Transverse colon (tissue), 4 donors: ENCODE measurements around the gene ZFP57. TPM values are rescaled to one million over a fixed set of nuclear protein-coding genes. Genes with fewer than 3 reads are reported as not detected.

ENCODE experiments used
- DNase-seq: peaks from one replicate; pipeline ENCODE4 v3.0.0-alpha.2; 2019
- H3K27ac ChIP-seq, 4 donors: fragments of 200-600 bp; sonication (generic); 2 replicates each; pipeline ENCODE4 v1.5.1; 2016 to 2018; ENCODE audit warnings: inconsistent platforms in 4 of 4
- H3K27me3 ChIP-seq: fragments of 200-600 bp; sonication (generic); 2 replicates; pipeline ENCODE4 v1.5.1; 2017; ENCODE audit warnings: inconsistent platforms
- H3K36me3 ChIP-seq, 4 donors: fragments of 200-600 bp; sonication (generic); 2 replicates each; pipeline ENCODE4 v1.5.1; 2017 to 2019; ENCODE audit warnings: inconsistent platforms in 4 of 4
- H3K4me1 ChIP-seq, 4 donors: fragments of 200-600 bp; sonication (generic); 2 replicates each; pipeline ENCODE4 v1.5.1; 2017 to 2020; ENCODE audit warnings: inconsistent platforms in 4 of 4
- H3K4me3 ChIP-seq, 4 donors: fragments of 200-600 bp; sonication (generic); 1 replicate in 1 of 4; 2 replicates in 3 of 4; pipeline versions ENCODE4 v1.5.1 to v1.6.1; 2017 to 2019; ENCODE audit warnings: inconsistent platforms in 4 of 4
- H3K9me3 ChIP-seq, 2 donors: fragments of 200-600 bp; sonication (generic); 2 replicates each; pipeline ENCODE4 v1.5.1; 2017 to 2019; ENCODE audit warnings: inconsistent platforms in 2 of 2
- CTCF ChIP-seq, 5 experiments: fragments of 200-600 bp in 3 of 5; fragments of 450-650 bp in 2 of 5; sonication (generic) in 3 of 5; IDR thresholded peaks; 1 replicate in 2 of 5; 2 replicates in 3 of 5; pipeline ENCODE4 v1.5.1; 2016 to 2017; ENCODE audit warnings: antibody characterized with exemption in 5 of 5, inconsistent platforms in 3 of 5, mild to moderate bottlenecking in 2 of 5, moderate library complexity in 1 of 5
- EP300 ChIP-seq: sonication (generic); formaldehyde crosslinking; IDR thresholded peaks from one replicate; pipeline ENCODE4 v1.6.1; 2017; ENCODE audit warnings: antibody characterized with exemption, low read depth
- POLR2A ChIP-seq: fragments of 450-650 bp; IDR thresholded peaks from one replicate; pipeline ENCODE4 v1.6.1; 2016; ENCODE audit warnings: antibody characterized with exemption, mild to moderate bottlenecking, moderate library complexity
- POLR2AphosphoS5 ChIP-seq, 3 donors: sonication (generic); formaldehyde crosslinking; IDR thresholded peaks; one replicate each; pipeline ENCODE4 v1.6.1; 2016; ENCODE audit warnings: antibody characterized with exemption in 3 of 3
- WGBS, 2 donors: methylation state at CpG; one replicate each; pipeline ENCODE4 v1.1.5; 2018; ENCODE audit warnings: low coverage in 1 of 2; 5-methylcytosine and 5-hydroxymethylcytosine counted together
- in situ Hi-C, 4 donors: fragments of 200-750 bp; cut with MboI; loops; one replicate each; pipeline versions ENCODE4 v1.15.0 to v1.15.1; 2017; ENCODE audit warnings: low sequenced_read_pairs in 3 of 4, low pct_ligation_motif_present in 1 of 4, low pct_unique_long_range_greater_than_20kb in 1 of 4
- intact Hi-C: fragments of 100-400 bp; cut with DNase I; formaldehyde crosslinking; loops from one replicate; pipeline ENCODE4 v1.15.1; 2023; ENCODE audit warnings: low total_unique reads
- total RNA-seq, 4 donors: library from RNA; depleted of rRNA; stranded (reverse); fragments of >200 nt; gene quantifications; one replicate each; pipeline ENCODE4 v1.1.0, GENCODE V29; 2016

ZFP57 gene
- total RNA-seq, 4 donors from 2014 or later = 0.27 TPM; not detected in 3

GRCh38 chr6:29631860-29632731 is 48.9 kb downstream of the ZFP57 start:
- Histone ChIP-seq H3K27me3 (peaks cover 34% of the 10 kb centered on the region), H3K4me3 (peak overlapping the region; percentile 25 to 96 (median 75)), H3K36me3 (no peaks in the 10 kb centered on the region), H3K9me3 (no peaks in the 10 kb centered on the region), H3K4me1 (peaks cover 5 to 41% (median 29%) of the 10 kb centered on the region in 4 donors), H3K27ac (peak overlapping the region; percentile 76 to 88 (median 80))
- DNase-seq = peak; percentile 69
- 4 to 13% methylated on average over 5 to 26 of the region's 53 CpGs for WGBS, 2 donors
- intact Hi-C loops (no loop called here), in situ Hi-C loops (no loop called here)
- TF ChIP-seq POLR2A = no peak
- TF ChIP-seq CTCF (IDR thresholded peaks at IDR 0.05) = no peak
- no peak for TF ChIP-seq POLR2AphosphoS5 (IDR thresholded peaks at IDR 0.05)
- no peak for TF ChIP-seq EP300

GRCh38 chr6:29631209-29631810 is 49.6 kb downstream of the ZFP57 start:
- in situ Hi-C loops (no loop called here), intact Hi-C loops (no loop called here)
- TF ChIP-seq POLR2AphosphoS5 (IDR thresholded peaks at IDR 0.05) = no peak
- no peak for TF ChIP-seq EP300
- no peak for TF ChIP-seq CTCF (IDR thresholded peaks at IDR 0.05)
- TF ChIP-seq POLR2A = no peak
- no peak for DNase-seq
- 74 to 100% methylated on average over 1 to 14 of the region's 14 CpGs for WGBS, 2 donors
- no peak overlapping the region for H3K4me3 ChIP-seq
- peaks cover 34% of the 10 kb centered on the region for H3K27me3 ChIP-seq
- no peaks in the 10 kb centered on the region for H3K9me3 ChIP-seq
- H3K27ac ChIP-seq = no peak overlapping the region
- H3K4me1 ChIP-seq = peaks cover 5 to 41% (median 29%) of the 10 kb centered on the region in 4 donors
- no peaks in the 10 kb centered on the region for H3K36me3 ChIP-seq

- WGBS, 2 donors = 79 to 96% methylated on average over 3 to 9 of the region's 9 CpGs
Observed at GRCh38 chr6:29630315-29630714, 50.6 kb downstream of the ZFP57 start.

More at GRCh38 chr6:29630315-29630714, 50.6 kb downstream of the ZFP57 start:
- no peak for DNase-seq
- in situ Hi-C loops (no loop called here), intact Hi-C loops (no loop called here)
- H3K4me1 ChIP-seq = peaks cover 5 to 41% (median 29%) of the 10 kb centered on the region in 4 donors
- H3K27me3 ChIP-seq = peaks cover 34% of the 10 kb centered on the region
- H3K4me3 ChIP-seq = no peak overlapping the region
- no peak for TF ChIP-seq EP300
- no peak for TF ChIP-seq POLR2A
- TF ChIP-seq POLR2AphosphoS5 (IDR thresholded peaks at IDR 0.05) = no peak
- no peak for TF ChIP-seq CTCF (IDR thresholded peaks at IDR 0.05)
- no peaks in the 10 kb centered on the region for H3K36me3 ChIP-seq
- no peaks in the 10 kb centered on the region for H3K9me3 ChIP-seq
- H3K27ac ChIP-seq = no peak overlapping the region
